ENCODE results near the gene ZBTB42. TPM values are rescaled to one million over a fixed set of nuclear protein-coding genes. Genes with fewer than 3 reads are reported as not detected.

ZBTB42 gene
- total RNA-seq, 1 experiment from 2014 or later, result 16.5 TPM

GRCh38 chr14:104793703-104793959 lies 7.3 kb upstream of the ZBTB42 start:
- in situ Hi-C loops (cut with HindIII; ENCODE audit: low pct_unique_long_range_greater_than_20kb, low sequenced_read_pairs) (no loop called here), intact Hi-C loops (cut with micrococcal nuclease; ENCODE audit: unreplicated experiment) (no loop called here)
- CTCF ChIA-PET, result no interaction called here
- POLR2A ChIA-PET, result no interaction called here
- H3K27me3 ChIP-seq (ENCODE audit: control insufficient read depth, insufficient read depth, low read length), result no peaks in the 10 kb centered on the region
- peak overlapping the region; percentile 64 for H3K4me3 ChIP-seq (ENCODE audit: low read depth in 2 of 2, low read length in 2 of 2)
- peaks cover 52% of the 10 kb centered on the region for H3K4me1 ChIP-seq (ENCODE audit: control insufficient read depth, insufficient read depth, low read length)
- H3K27ac ChIP-seq (ENCODE audit: low read length), result peak overlapping the region; percentile 81
- BruUV-seq (replicated peaks), result no TSS peak
- TF ChIP-seq POLR2AphosphoS5 (IDR thresholded peaks at IDR 0.05; ENCODE audit: low read depth, low read length) (no peak), REST (IDR thresholded peaks at IDR 0.05; ENCODE audit: insufficient read depth in 1 of 2, low read depth in 2 of 2, low read length in 1 of 2) (no peak), SIN3A (IDR thresholded peaks at IDR 0.05; ENCODE audit: borderline replicate concordance, insufficient read depth, low read depth, low read length) (no peak), TCF7L2 (IDR thresholded peaks at IDR 0.05; ENCODE audit: low read depth, low read length) (no peak)
- TF ChIP-seq, protein P1, sequence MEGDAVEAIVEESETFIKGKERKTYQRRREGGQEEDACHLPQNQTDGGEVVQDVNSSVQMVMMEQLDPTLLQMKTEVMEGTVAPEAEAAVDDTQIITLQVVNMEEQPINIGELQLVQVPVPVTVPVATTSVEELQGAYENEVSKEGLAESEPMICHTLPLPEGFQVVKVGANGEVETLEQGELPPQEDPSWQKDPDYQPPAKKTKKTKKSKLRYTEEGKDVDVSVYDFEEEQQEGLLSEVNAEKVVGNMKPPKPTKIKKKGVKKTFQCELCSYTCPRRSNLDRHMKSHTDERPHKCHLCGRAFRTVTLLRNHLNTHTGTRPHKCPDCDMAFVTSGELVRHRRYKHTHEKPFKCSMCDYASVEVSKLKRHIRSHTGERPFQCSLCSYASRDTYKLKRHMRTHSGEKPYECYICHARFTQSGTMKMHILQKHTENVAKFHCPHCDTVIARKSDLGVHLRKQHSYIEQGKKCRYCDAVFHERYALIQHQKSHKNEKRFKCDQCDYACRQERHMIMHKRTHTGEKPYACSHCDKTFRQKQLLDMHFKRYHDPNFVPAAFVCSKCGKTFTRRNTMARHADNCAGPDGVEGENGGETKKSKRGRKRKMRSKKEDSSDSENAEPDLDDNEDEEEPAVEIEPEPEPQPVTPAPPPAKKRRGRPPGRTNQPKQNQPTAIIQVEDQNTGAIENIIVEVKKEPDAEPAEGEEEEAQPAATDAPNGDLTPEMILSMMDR (IDR thresholded peaks at IDR 0.05), result no peak
- ATAC-seq, result no peak
- peaks cover 2% of the 10 kb centered on the region; the same call in 1 of the 2 replicates for H3K36me3 ChIP-seq (ENCODE audit: control insufficient read depth, insufficient read depth, low read length)
- no peak for DNase-seq (ENCODE audit: low read depth, low spot score)
- H3K9me3 ChIP-seq (ENCODE audit: control insufficient read depth, insufficient read depth, low read depth, low read length), result no peaks in the 10 kb centered on the region

GRCh38 chr14:104794099-104794498 lies 6.8 kb upstream of the ZBTB42 start:
- DNase-seq (ENCODE audit: low read depth, low spot score) (no peak), ATAC-seq (peak; percentile 24; the same call in 1 of the 2 replicates)
- Histone ChIP-seq H3K4me1 (ENCODE audit: control insufficient read depth, insufficient read depth, low read length) (peaks cover 56% of the 10 kb centered on the region), H3K27ac (ENCODE audit: low read length) (peak overlapping the region; percentile 81), H3K9me3 (ENCODE audit: control insufficient read depth, insufficient read depth, low read depth, low read length) (no peaks in the 10 kb centered on the region), H3K36me3 (ENCODE audit: control insufficient read depth, insufficient read depth, low read length) (peaks cover 2% of the 10 kb centered on the region; the same call in 1 of the 2 replicates), H3K4me3 (ENCODE audit: low read depth in 2 of 2, low read length in 2 of 2) (peak overlapping the region; percentile 64), H3K27me3 (ENCODE audit: control insufficient read depth, insufficient read depth, low read length) (no peaks in the 10 kb centered on the region)
- in situ Hi-C loops (cut with HindIII; ENCODE audit: low pct_unique_long_range_greater_than_20kb, low sequenced_read_pairs), result no loop called here
- intact Hi-C loops (cut with micrococcal nuclease; ENCODE audit: unreplicated experiment), result no loop called here
- CTCF ChIA-PET, result interaction anchor here (1.0 kb wide), 1 partner anchor 32 kb away, joined by 3 read pairs; no protein-coding TSS in a partner anchor
- no peak for TF ChIP-seq TCF7L2 (IDR thresholded peaks at IDR 0.05; ENCODE audit: low read depth, low read length)
- TF ChIP-seq, protein P1 (IDR thresholded peaks at IDR 0.05), result no peak
- TF ChIP-seq SIN3A (IDR thresholded peaks at IDR 0.05; ENCODE audit: borderline replicate concordance, insufficient read depth, low read depth, low read length), result no peak
- no peak for TF ChIP-seq POLR2AphosphoS5 (IDR thresholded peaks at IDR 0.05; ENCODE audit: low read depth, low read length)
- no peak for TF ChIP-seq REST (IDR thresholded peaks at IDR 0.05; ENCODE audit: insufficient read depth in 1 of 2, low read depth in 2 of 2, low read length in 1 of 2)
- POLR2A ChIA-PET, result no interaction called here
- BruUV-seq (replicated peaks), result TSS peak; percentile 77
